BJ (cell line): ENCODE data around the gene CA10. TPM values are rescaled to one million over a fixed set of nuclear protein-coding genes. Genes with fewer than 3 reads are reported as not detected.

ENCODE experiments used
- CTCF ChIA-PET: fragments of 350-600 bp; formaldehyde crosslinking; extraction: SDS; loops from one replicate; lab custom pipeline; 2021; ENCODE audit warnings: antibody characterized with exemption, inconsistent platforms; lab: Yijun Ruan, JAX
- POLR2A ChIA-PET: fragments of 300-600 bp; sonication (Branson Sonifier 250); formaldehyde crosslinking; extraction: SDS; loops from one replicate; lab custom pipeline; 2021; ENCODE audit warnings: antibody characterized with exemption; lab: Charles Lee
- DNase-seq: peaks from one replicate; pipeline ENCODE4 v3.0.0-alpha.2; 2011; ENCODE audit warnings: low read depth
- H3K27me3 ChIP-seq: 2 replicates; pipeline ENCODE4 v1.6.0; 2011; ENCODE audit warnings: low read length; ENCODE audit not compliant: control insufficient read depth, insufficient read depth
- H3K36me3 ChIP-seq: 2 replicates; pipeline ENCODE4 v1.5.1; 2011; ENCODE audit warnings: low read length; ENCODE audit not compliant: control insufficient read depth, insufficient read depth
- H3K4me3 ChIP-seq: 2 replicates; pipeline ENCODE4 v1.5.1; 2011; ENCODE audit warnings: low read depth, mild to moderate bottlenecking, control low read depth, low read length
- CTCF ChIP-seq: IDR thresholded peaks from 2 replicates; pipeline ENCODE4 v1.5.1; 2011; ENCODE audit warnings: low read depth, mild to moderate bottlenecking, control low read depth, inconsistent platforms, low read length, moderate library complexity; ENCODE audit not compliant: insufficient read depth
- polyA plus RNA-seq: library from polyadenylated mRNA; depleted of rRNA; stranded (reverse); fragments of >200 nt; gene quantifications from 2 replicates; pipeline ENCODE4 v1.2.3, GENCODE V29; 2011

CA10 gene
- polyA plus RNA-seq, 1 experiment: not detected

GRCh38 chr17:51848451-51848850 is 310.1 kb downstream of the CA10 start:
- no peaks in the 10 kb centered on the region for H3K36me3 ChIP-seq
- TF ChIP-seq CTCF: no peak
- H3K27me3 ChIP-seq: no peaks in the 10 kb centered on the region
- POLR2A ChIA-PET: no interaction called here
- CTCF ChIA-PET: no interaction called here
- no peak for DNase-seq
- no peak overlapping the region for H3K4me3 ChIP-seq

GRCh38 chr17:51846566-51846965 is 311.9 kb downstream of the CA10 start:
- no peak for DNase-seq
- Histone ChIP-seq H3K4me3 (no peak overlapping the region), H3K36me3 (no peaks in the 10 kb centered on the region), H3K27me3 (no peaks in the 10 kb centered on the region)
- ChIA-PET CTCF (no interaction called here), POLR2A (no interaction called here)
- TF ChIP-seq CTCF: no peak

DNA sequence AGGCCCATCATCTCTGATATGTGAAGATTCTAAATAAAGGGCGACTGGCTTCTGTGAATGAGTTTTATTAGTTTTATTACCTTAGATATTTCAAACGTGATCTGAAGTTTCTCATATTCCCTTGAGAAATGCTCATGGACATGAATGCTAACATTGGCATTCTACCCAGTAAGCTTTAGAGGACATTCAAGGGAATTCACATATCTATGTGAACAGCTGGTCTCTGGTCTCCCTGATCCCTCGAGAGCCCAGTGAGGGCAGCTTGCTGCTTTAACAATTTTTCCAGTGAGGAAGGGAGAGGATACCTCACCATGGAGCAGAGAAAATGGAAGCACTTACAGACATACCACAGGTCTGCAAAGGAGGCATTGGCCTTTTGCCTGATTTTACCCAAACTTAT is 312.7 kb downstream of the CA10 start:
- POLR2A ChIA-PET: no interaction called here
- Histone ChIP-seq H3K36me3 (no peaks in the 10 kb centered on the region), H3K27me3 (no peaks in the 10 kb centered on the region), H3K4me3 (no peak overlapping the region)
- TF ChIP-seq CTCF: no peak
- no peak for DNase-seq
- CTCF ChIA-PET: no interaction called here

DNA sequence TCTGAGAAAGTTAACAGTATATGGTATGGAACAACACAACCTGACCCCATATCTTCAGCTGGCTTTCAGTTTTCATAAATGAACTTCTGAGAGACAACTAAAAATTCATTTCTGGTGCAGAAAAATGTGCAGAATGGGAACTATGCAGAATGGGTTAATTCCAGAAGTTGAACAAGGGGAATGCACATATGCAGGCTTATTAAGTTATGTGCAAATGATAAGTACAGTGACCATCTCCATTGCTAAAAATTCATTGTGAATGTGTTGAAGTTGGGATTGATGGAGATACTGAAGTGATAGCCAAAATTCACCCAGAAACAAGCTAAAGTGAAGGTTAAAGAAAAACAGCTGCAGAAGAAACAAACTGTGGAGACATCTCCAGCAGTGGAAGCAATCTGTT is 315.8 kb downstream of the CA10 start:
- no peak for TF ChIP-seq CTCF
- CTCF ChIA-PET: interaction anchor here (1.3 kb wide), 1 partner anchor 13 kb away, joined by 4 read pairs; no protein-coding TSS in a partner anchor
- POLR2A ChIA-PET: no interaction called here

GRCh38 chr17:51841669-51842068 is 316.8 kb downstream of the CA10 start:
- no peak for TF ChIP-seq CTCF
- H3K4me3 ChIP-seq: no peak overlapping the region
- ChIA-PET CTCF (no interaction called here), POLR2A (no interaction called here)
- no peaks in the 10 kb centered on the region for H3K27me3 ChIP-seq
- H3K36me3 ChIP-seq: no peaks in the 10 kb centered on the region
- DNase-seq: no peak

More for the DNA sequence above, 315.8 kb downstream of the CA10 start:
- Histone ChIP-seq H3K27me3 (no peaks in the 10 kb centered on the region), H3K4me3 (no peak overlapping the region), H3K36me3 (no peaks in the 10 kb centered on the region)
- no peak for DNase-seq
